ENCODE data around the gene HDAC5.

- no peak for TF ChIP-seq YY1 (IDR thresholded peaks at IDR 0.05; ENCODE audit: low read depth, low read length)
- TF ChIP-seq CEBPB (IDR thresholded peaks at IDR 0.05; ENCODE audit: low read depth, low read length) = peak; percentile 4; the same call in 1 of the 2 replicates
- no peak for TF ChIP-seq GABPA (IDR thresholded peaks at IDR 0.05; ENCODE audit: borderline replicate concordance, insufficient read depth, low read length)
- TF ChIP-seq POLR2AphosphoS5 (IDR thresholded peaks at IDR 0.05; ENCODE audit: low read depth, low read length) = peak; percentile 52
- TF ChIP-seq CTCF (IDR thresholded peaks at IDR 0.05; ENCODE audit: control extremely low read depth in 1 of 3, insufficient read depth in 1 of 3, low read depth in 1 of 3, low read length in 3 of 3) = no peak
- no peak for TF ChIP-seq EP300 (IDR thresholded peaks at IDR 0.05; ENCODE audit: borderline replicate concordance in 1 of 2, low read depth in 2 of 2, low read length in 2 of 2)
- no peak for TF ChIP-seq SP1 (IDR thresholded peaks at IDR 0.05; ENCODE audit: low read depth, low read length)
- TF ChIP-seq USF2 (IDR thresholded peaks at IDR 0.05; ENCODE audit: low read length) = no peak
- TF ChIP-seq EZH2 (IDR thresholded peaks at IDR 0.05; ENCODE audit: low read depth, low read length, severe bottlenecking) = no peak
Observed at GRCh38 chr17:44069974-44070454, 53.4 kb downstream of the HDAC5 start.

All from H1 (cell line).